GM18907 (cell line): Measurements from ENCODE around the gene PRPF38A.

Experiments used
- ATAC-seq: cut with Tn5 transposase; IDR thresholded peaks from one replicate; pipeline ENCODE4 v1.9.1; 2021; ENCODE audit warnings: mild to moderate bottlenecking, moderate library complexity; ENCODE audit not compliant: unreplicated experiment

PRPF38A gene

DNA sequence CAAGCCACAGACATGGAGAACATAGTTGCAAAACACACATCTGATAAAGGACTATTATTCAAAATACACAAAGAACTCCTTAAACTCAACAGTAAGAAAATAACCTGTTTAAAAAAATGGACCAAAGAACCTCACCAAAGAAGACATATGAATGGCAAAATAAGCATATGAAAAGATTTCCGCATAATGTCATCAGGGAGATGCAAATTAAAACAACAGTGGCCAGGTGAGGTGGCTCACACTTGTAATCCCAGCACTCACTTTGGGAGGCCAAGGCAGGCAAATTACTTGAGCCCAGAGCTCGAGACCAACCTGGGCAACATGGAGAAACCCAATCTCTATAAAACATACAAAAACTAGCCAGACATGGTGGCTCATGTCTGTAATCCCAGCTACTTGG is 50.4 kb downstream of the PRPF38A start:
- no peak for ATAC-seq

DNA sequence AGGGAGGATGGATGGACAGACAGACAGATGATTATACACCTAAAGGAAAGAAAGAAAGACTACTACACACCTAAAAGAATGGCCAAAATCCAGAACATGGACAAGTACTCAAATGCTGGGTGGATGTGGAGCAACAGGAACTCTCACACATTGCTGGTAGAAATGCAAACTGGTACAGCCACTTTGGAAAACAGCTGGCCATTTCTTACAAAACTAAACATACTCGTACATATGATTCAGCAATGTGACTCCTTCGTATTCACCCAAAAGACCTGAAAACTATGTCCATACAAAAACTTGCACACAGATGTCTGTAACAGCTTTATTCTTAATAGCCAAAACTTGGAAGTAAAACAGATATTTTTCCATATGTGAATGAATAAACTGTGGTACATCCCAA is 51.3 kb downstream of the PRPF38A start:
- no peak for ATAC-seq

DNA sequence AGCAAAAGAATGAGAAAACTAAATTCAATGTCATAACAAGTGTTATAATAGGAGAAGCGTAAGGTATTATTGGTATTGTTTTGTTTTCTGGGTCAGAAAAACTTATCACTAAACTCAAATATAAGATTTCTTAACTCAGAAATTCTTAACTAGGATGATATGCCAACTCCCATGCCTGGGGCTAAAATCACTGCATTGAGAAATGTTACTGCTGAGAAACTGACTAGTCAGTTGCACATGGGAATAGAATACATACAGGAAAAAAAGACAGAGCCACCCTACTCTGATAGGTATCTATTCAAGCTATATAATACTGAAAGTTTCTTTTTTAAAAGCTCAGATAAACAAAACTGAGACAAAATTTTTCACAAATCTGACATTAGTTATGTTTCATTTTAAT is 56.3 kb downstream of the PRPF38A start:
- ATAC-seq = no peak

- no peak for ATAC-seq
Measured at GRCh38 chr1:52461821-52462220, 57.4 kb downstream of the PRPF38A start.

DNA sequence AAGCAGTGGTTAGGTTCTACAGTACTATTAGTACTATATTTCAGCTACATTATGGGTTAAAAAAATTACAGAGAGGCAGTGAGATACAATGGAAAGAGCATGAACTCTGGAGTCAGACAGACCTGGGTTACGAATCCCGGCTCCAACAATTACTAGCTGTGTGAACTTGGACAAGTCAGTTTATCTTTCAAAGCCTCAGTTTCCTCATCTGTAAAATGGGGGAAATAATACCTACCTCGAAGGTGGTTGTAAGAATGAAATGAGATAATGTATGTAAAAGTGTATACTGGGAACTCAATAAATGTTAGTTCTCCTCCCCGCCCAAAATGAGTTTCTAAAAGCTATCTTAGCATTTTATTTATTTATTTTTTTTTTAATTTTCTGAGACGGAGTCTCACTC is 59.5 kb downstream of the PRPF38A start:
- ATAC-seq = no peak

GRCh38 chr1:52469108-52469507 is 64.7 kb downstream of the PRPF38A start:
- ATAC-seq = no peak
